ENCODE measurements around the gene CD300C.
"Not testable (repeated sequence)": the region's sequence is repeated elsewhere in the genome, so short reads cannot be mapped to it uniquely, and the experiment has no call there.

The CD300C gene

DNA sequence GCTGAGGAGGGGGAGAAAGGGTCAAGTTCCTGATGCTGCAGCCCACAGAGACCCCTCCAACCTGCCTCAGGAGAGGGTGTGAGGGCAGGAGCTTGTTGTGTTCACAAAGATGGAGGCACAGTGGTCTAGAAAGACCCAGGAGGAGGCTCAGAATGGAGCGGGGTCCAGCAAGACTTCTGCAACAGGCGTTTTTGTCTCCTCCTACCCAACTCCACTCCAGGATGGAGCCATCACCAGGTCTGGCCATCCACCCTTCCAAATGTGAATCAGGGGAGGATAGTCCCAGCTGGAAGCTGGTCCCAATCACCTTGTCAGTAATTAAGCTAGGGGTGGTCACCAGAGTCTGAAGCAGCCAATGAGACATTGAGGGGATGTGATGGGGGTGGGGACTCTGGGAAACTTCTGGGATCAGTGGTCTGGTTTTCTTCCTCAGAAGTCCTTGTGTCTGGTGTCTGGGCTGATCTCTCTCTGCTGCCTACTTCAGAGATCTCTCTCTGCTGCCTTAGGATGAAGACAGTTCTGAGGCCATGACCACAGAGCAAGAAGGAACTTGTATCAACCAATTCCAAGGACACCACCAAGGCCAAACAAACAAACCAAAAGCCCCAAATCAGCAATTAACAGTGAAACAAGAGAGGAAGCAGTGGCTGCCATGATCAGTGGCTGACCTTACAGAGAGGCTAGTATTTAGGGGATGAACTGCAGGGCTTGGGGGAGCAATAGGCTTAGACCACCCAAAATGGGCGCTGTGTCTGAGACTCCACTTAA lies 29.2 kb downstream of the CD300C start:
- H3K27me3 ChIP-seq (ENCODE audit: control insufficient read depth in 5 of 5, insufficient read depth in 4 of 5, low read length in 5 of 5): peaks cover 0 to 4% (median 0%) of the 10 kb centered on the region in 5 donors

DNA sequence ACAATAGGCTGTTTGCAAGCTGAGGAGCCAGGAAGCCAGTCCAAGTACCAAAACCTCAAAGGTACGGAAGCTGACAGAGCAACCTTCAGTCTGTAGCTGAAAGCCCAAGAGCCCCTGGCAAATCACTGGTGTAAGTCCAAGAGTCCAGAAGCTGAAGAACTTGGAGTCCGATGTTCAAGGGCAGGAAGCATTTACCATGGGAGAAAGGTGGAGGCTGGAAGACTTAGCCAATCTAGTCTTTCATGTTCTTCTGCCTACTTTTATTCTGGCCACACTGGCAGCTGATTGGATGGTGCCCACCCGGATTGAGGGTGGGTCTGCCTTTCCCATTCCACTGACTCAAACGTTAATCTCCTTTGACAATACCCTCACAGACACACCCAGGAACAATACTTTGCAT lies 30.0 kb downstream of the CD300C start:
- Histone ChIP-seq H3K36me3 (ENCODE audit: control insufficient read depth in 5 of 5, insufficient read depth in 5 of 5, low read length in 5 of 5) (no peaks in the 10 kb centered on the region), H3K4me3 (ENCODE audit: low read depth in 1 of 5, low read length in 5 of 5) (no peak overlapping the region), H3K4me1 (ENCODE audit: control insufficient read depth in 5 of 5, insufficient read depth in 5 of 5, low read length in 5 of 5) (peaks cover 0 to 16% (median 4%) of the 10 kb centered on the region in 5 donors), H3K9ac (ENCODE audit: low read length in 5 of 5) (no peak overlapping the region), H3K27me3 (ENCODE audit: control insufficient read depth in 5 of 5, insufficient read depth in 4 of 5, low read length in 5 of 5) (peaks cover 0 to 4% (median 0%) of the 10 kb centered on the region in 5 donors), H3K9me3 (ENCODE audit: control insufficient read depth in 5 of 5, low read length in 5 of 5) (peaks cover 0 to 7% (median 0%) of the 10 kb centered on the region in 5 donors), H3K27ac (ENCODE audit: low read depth, low read length) (no peak overlapping the region)

More for the DNA sequence above, 29.2 kb downstream of the CD300C start:
- Histone ChIP-seq H3K36me3 (ENCODE audit: control insufficient read depth in 5 of 5, insufficient read depth in 5 of 5, low read length in 5 of 5) (no peaks in the 10 kb centered on the region), H3K4me1 (ENCODE audit: control insufficient read depth in 5 of 5, insufficient read depth in 5 of 5, low read length in 5 of 5) (peaks cover 0 to 23% (median 9%) of the 10 kb centered on the region in 5 donors), H3K27ac (ENCODE audit: low read depth, low read length) (no peak overlapping the region), H3K4me3 (ENCODE audit: low read depth in 1 of 5, low read length in 5 of 5) (no peak overlapping the region), H3K9ac (ENCODE audit: low read length in 5 of 5) (no peak overlapping the region), H3K9me3 (ENCODE audit: control insufficient read depth in 5 of 5, low read length in 5 of 5) (peaks cover 0 to 7% (median 0%) of the 10 kb centered on the region in 5 donors)

DNA sequence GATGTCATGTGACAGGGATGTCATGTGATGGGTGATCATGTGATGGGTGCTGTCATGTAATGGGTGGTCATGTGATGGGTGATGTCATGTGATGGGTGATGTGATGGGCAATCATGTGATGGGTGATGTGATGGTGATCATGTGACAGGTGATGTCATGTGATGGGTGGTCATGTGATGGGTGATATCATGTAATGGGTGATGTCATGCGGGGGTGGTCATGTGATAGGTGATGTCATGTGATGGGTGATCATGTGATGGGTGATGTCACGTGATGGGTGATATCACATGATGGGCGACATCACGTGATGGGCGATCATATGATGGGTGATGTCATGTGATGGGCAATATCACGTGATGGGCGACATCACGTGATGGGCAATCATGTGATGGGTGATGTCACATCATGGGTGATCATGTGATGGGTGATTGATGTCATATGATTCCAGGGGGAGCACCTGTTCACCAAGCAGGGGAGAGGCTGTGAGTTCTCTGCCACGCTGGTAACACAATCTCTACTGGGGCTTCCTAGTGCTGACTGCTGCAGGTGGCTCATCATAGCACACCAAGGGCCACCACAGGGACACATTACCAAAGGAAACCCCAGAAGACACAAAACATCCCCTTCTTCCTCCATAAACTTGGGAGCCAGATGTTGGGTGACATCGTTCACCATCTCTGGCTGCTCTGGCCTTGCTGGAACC lies 31.1 kb downstream of the CD300C start:
- Histone ChIP-seq H3K9ac (ENCODE audit: low read length in 5 of 5) (no peak overlapping the region), H3K9me3 (ENCODE audit: control insufficient read depth in 5 of 5, low read length in 5 of 5) (peaks cover 0 to 7% (median 0%) of the 10 kb centered on the region in 5 donors)

DNA sequence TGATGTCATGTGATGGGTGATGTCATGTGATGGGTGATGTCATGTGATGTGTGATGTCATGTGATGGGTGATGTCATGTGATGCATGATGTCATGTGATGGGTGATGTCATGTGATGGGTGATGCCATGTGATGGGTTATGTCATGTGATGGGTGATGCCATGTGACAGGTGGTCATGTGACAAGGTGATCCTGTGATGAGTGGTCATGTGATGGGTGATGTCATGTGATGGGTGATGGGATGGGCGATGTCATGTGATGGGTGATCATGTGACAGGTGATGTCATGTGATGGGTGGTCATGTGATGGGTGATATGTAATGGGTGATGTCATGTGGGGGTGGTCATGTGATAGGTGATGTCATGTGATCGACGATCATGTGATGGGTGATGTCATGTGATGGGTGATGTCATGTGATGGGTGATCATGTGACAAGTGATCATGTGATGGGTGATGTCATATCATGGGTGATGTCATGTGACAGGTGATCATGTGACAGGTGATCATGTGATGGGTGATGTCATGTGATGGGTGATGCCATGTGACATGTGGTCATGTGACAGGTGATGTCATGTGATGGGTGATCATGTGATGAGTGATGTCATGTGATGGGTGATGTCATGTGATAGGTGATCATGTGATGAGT lies 31.8 kb downstream of the CD300C start:
- Histone ChIP-seq H3K27me3 (ENCODE audit: control insufficient read depth in 5 of 5, insufficient read depth in 4 of 5, low read length in 5 of 5) (no peaks in the 10 kb centered on the region), H3K9me3 (ENCODE audit: control insufficient read depth in 5 of 5, low read length in 5 of 5) (peaks cover 0 to 7% (median 0%) of the 10 kb centered on the region in 5 donors), H3K9ac (ENCODE audit: low read length in 5 of 5) (no peak overlapping the region), H3K36me3 (ENCODE audit: control insufficient read depth in 5 of 5, insufficient read depth in 5 of 5, low read length in 5 of 5) (no peaks in the 10 kb centered on the region), H3K4me1 (ENCODE audit: control insufficient read depth in 5 of 5, insufficient read depth in 5 of 5, low read length in 5 of 5) (peaks cover 0 to 8% (median 4%) of the 10 kb centered on the region in 5 donors), H3K4me3 (ENCODE audit: low read depth in 1 of 5, low read length in 5 of 5) (no peak overlapping the region), H3K27ac (ENCODE audit: low read depth, low read length) (no peak overlapping the region)

More for the DNA sequence above, 31.1 kb downstream of the CD300C start:
- Histone ChIP-seq H3K36me3 (ENCODE audit: control insufficient read depth in 5 of 5, insufficient read depth in 5 of 5, low read length in 5 of 5) (no peaks in the 10 kb centered on the region), H3K4me3 (ENCODE audit: low read depth in 1 of 5, low read length in 5 of 5) (no peak overlapping the region), H3K4me1 (ENCODE audit: control insufficient read depth in 5 of 5, insufficient read depth in 5 of 5, low read length in 5 of 5) (peaks cover 0 to 8% (median 4%) of the 10 kb centered on the region in 5 donors), H3K27me3 (ENCODE audit: control insufficient read depth in 5 of 5, insufficient read depth in 4 of 5, low read length in 5 of 5) (no peaks in the 10 kb centered on the region), H3K27ac (ENCODE audit: low read depth, low read length) (no peak overlapping the region)

DNA sequence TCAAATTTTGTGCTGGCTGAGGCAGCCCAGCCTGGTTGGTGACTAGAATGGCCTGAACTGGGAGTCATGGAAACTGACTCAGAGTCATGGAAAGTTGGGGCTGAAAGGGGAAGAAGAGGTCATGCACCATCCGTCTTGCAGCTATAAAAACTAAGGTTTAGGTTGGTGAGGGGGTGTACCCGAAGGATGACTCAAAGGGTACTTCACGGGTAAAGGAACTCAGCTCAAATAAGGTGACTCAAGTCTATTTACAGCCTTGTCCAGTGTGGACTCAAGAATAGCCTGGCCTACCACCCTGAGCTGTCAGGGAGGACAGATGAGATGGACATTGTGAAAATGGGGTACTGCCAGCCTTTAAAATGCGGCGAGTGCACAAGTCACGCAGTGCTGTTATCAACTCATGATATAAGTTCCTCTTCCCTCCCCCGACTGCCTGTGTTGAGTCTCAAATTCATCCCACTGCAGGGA lies 33.3 kb downstream of the CD300C start:
- Histone ChIP-seq H3K4me1 (ENCODE audit: control insufficient read depth in 5 of 5, insufficient read depth in 5 of 5, low read length in 5 of 5) (peaks cover 0 to 8% (median 4%) of the 10 kb centered on the region in 5 donors), H3K4me3 (ENCODE audit: low read depth in 1 of 5, low read length in 5 of 5) (no peak overlapping the region), H3K9me3 (ENCODE audit: control insufficient read depth in 5 of 5, low read length in 5 of 5) (peaks cover 0 to 3% (median 0%) of the 10 kb centered on the region in 5 donors), H3K36me3 (ENCODE audit: control insufficient read depth in 5 of 5, insufficient read depth in 5 of 5, low read length in 5 of 5) (no peaks in the 10 kb centered on the region), H3K9ac (ENCODE audit: low read length in 5 of 5) (no peak overlapping the region), H3K27ac (ENCODE audit: low read depth, low read length) (no peak overlapping the region), H3K27me3 (ENCODE audit: control insufficient read depth in 5 of 5, insufficient read depth in 4 of 5, low read length in 5 of 5) (no peaks in the 10 kb centered on the region)

DNA sequence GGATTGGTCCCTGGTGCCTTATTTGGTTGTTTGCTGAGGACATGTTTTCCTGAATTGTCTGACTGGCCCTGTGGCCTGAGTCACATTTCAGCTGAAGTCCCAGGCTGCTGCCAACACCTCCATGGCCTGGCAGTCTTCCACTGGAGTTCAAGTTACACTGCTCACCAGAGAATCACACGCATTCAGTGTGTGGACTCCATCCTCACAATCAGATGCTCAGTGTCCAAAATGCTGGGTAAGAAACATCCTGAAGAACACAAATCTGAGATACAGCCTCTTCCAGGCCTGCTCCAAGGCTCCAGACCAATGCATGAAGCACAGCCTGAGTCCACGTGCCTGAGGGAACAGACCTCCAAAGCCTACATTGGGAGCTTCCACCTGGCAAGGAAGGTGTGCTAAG lies 33.9 kb downstream of the CD300C start:
- Histone ChIP-seq H3K4me3 (ENCODE audit: low read depth in 1 of 5, low read length in 5 of 5) (no peak overlapping the region), H3K4me1 (ENCODE audit: control insufficient read depth in 5 of 5, insufficient read depth in 5 of 5, low read length in 5 of 5) (peaks cover 0 to 8% (median 4%) of the 10 kb centered on the region in 5 donors), H3K9me3 (ENCODE audit: control insufficient read depth in 5 of 5, low read length in 5 of 5) (peaks cover 0 to 3% (median 0%) of the 10 kb centered on the region in 5 donors), H3K9ac (ENCODE audit: low read length in 5 of 5) (no peak overlapping the region), H3K36me3 (ENCODE audit: control insufficient read depth in 5 of 5, insufficient read depth in 5 of 5, low read length in 5 of 5) (no peaks in the 10 kb centered on the region), H3K27ac (ENCODE audit: low read depth, low read length) (no peak overlapping the region), H3K27me3 (ENCODE audit: control insufficient read depth in 5 of 5, insufficient read depth in 4 of 5, low read length in 5 of 5) (no peaks in the 10 kb centered on the region)

DNA sequence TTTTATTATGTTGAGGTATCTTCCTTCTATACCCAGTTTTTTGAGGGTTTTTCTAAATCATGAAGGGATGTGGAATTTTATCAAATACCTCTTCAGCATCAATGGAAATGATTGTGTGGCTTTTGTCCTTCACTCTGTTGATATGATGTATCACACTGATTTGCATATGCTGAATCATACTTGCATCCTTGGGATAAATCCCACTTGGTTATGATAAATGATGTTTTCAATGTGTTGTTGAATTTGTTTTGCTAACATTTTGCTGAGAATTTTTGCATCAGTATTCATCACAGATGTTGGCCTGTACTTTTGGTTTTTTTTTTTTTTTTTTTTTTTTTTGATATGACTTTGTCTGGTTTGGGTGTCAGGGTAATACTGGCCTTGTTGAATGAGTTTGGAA lies 37.8 kb downstream of the CD300C start:
- Histone ChIP-seq H3K9me3 (ENCODE audit: control insufficient read depth in 5 of 5, low read length in 5 of 5) (no peaks in the 10 kb centered on the region), H3K4me3 (ENCODE audit: low read depth in 1 of 5, low read length in 5 of 5) (no peak overlapping the region), H3K36me3 (ENCODE audit: control insufficient read depth in 5 of 5, insufficient read depth in 5 of 5, low read length in 5 of 5) (no peaks in the 10 kb centered on the region), H3K27ac (ENCODE audit: low read depth, low read length) (no peak overlapping the region), H3K9ac (ENCODE audit: low read length in 5 of 5) (no peak overlapping the region), H3K4me1 (ENCODE audit: control insufficient read depth in 5 of 5, insufficient read depth in 5 of 5, low read length in 5 of 5) (peaks cover 0 to 8% (median 4%) of the 10 kb centered on the region in 5 donors), H3K27me3 (ENCODE audit: control insufficient read depth in 5 of 5, insufficient read depth in 4 of 5, low read length in 5 of 5) (no peaks in the 10 kb centered on the region)

DNA sequence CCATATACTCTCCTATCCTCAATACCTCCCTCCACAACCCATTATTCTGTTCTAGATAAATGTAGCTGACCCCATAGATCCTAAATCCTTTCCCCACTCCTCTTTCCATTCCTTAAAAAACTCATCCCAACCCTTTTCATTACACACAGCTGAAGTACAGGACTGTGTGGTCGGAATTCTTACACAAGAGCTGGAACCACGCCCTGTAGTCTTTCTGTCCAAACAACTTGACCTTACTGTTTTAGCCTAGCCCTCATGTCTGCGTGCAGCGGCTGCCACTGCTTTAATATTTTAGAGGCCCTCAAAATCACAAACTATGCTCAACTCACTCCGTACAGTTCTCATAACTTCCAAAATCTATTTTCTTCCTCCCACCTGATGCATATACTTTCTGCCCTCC lies 42.0 kb downstream of the CD300C start:
- H3K36me3 ChIP-seq (ENCODE audit: control insufficient read depth in 5 of 5, insufficient read depth in 5 of 5, low read length in 5 of 5); H3K4me3 ChIP-seq (ENCODE audit: low read depth in 1 of 5, low read length in 5 of 5); H3K27ac ChIP-seq (ENCODE audit: low read depth, low read length); H3K9ac ChIP-seq (ENCODE audit: low read length in 5 of 5); H3K4me1 ChIP-seq (ENCODE audit: control insufficient read depth in 5 of 5, insufficient read depth in 5 of 5, low read length in 5 of 5); H3K27me3 ChIP-seq (ENCODE audit: control insufficient read depth in 5 of 5, insufficient read depth in 4 of 5, low read length in 5 of 5); H3K9me3 ChIP-seq (ENCODE audit: control insufficient read depth in 5 of 5, low read length in 5 of 5): not testable (repeated sequence)

DNA sequence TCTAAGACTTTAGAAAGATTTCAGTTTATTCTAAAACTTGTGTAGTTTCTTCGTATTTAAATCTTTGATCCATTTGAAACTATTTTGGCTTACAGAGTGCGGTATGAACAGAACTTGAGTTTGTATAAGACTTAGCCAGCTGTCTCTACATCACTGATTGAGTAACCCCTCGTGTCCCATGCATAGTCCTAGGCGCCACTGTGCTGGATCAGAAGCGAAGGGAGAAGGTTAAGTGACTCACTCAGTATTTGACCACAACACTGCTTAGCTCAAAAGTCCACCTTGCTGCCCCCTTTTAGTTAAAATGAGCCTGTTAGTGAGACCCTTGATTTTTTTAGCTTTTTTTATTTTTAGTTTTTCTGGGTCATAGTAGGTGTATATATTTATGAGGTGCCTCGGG lies 43.1 kb downstream of the CD300C start:
- H3K36me3 ChIP-seq (ENCODE audit: control insufficient read depth in 5 of 5, insufficient read depth in 5 of 5, low read length in 5 of 5): no peaks in the 10 kb centered on the region
- no peaks in the 10 kb centered on the region for H3K4me1 ChIP-seq (ENCODE audit: control insufficient read depth in 5 of 5, insufficient read depth in 5 of 5, low read length in 5 of 5)
- H3K27ac ChIP-seq (ENCODE audit: low read depth, low read length): no peak overlapping the region

DNA sequence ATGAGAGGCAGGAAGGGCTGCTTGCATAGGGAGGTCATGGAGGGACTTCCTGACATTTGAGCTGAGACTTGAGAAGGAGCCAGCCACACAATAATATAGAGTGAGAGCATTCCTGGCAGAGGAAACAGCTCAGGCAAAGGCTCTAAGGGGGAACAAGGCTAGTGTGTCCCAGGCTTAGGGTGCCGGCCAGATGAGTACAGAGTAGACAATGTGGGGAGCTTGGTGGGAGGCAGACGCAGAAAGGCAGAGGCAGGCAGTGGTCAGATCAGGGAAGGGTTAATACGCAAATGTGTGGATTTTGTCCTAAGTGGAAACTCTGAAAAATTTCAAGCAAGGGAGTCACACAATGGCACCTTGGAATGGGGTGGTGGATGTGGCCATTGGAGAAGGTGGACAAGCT lies 45.9 kb downstream of the CD300C start:
- Histone ChIP-seq H3K27me3 (ENCODE audit: control insufficient read depth in 5 of 5, insufficient read depth in 4 of 5, low read length in 5 of 5) (no peaks in the 10 kb centered on the region), H3K36me3 (ENCODE audit: control insufficient read depth in 5 of 5, insufficient read depth in 5 of 5, low read length in 5 of 5) (no peaks in the 10 kb centered on the region), H3K4me1 (ENCODE audit: control insufficient read depth in 5 of 5, insufficient read depth in 5 of 5, low read length in 5 of 5) (no peaks in the 10 kb centered on the region), H3K27ac (ENCODE audit: low read depth, low read length) (no peak overlapping the region), H3K9ac (ENCODE audit: low read length in 5 of 5) (no peak overlapping the region), H3K9me3 (ENCODE audit: control insufficient read depth in 5 of 5, low read length in 5 of 5) (no peaks in the 10 kb centered on the region), H3K4me3 (ENCODE audit: low read depth in 1 of 5, low read length in 5 of 5) (no peak overlapping the region)

More for the DNA sequence above, 43.1 kb downstream of the CD300C start:
- no peak overlapping the region for H3K9ac ChIP-seq (ENCODE audit: low read length in 5 of 5)
- H3K27me3 ChIP-seq (ENCODE audit: control insufficient read depth in 5 of 5, insufficient read depth in 4 of 5, low read length in 5 of 5): no peaks in the 10 kb centered on the region
- no peaks in the 10 kb centered on the region for H3K9me3 ChIP-seq (ENCODE audit: control insufficient read depth in 5 of 5, low read length in 5 of 5)
- H3K4me3 ChIP-seq (ENCODE audit: low read depth in 1 of 5, low read length in 5 of 5): no peak overlapping the region
